HL-60 (cell line): Measurements from ENCODE around the gene SDK1.

Experiments used
- DNase-seq, 2 experiments: peaks; one replicate each; pipeline ENCODE4 v3.0.0-alpha.2; 2010 to 2020; ENCODE audit warnings: low read depth in 1 of 2, low spot score in 1 of 2
- H3K27ac ChIP-seq: fragments of 250-450 bp; sonication (Bioruptor Pico); replicated peaks from 2 replicates; pipeline ENCODE4 v1.5.1; 2020; ENCODE audit warnings: mild to moderate bottlenecking, moderate library complexity
- H3K27me3 ChIP-seq: fragments of 250-450 bp; sonication (Bioruptor Pico); 2 replicates; pipeline ENCODE4 v1.5.1; 2021; ENCODE audit warnings: mild to moderate bottlenecking, moderate library complexity; ENCODE audit not compliant: insufficient read depth, poor library complexity, severe bottlenecking
- H3K4me3 ChIP-seq: replicated peaks from 2 replicates; pipeline ENCODE4 v1.5.1; 2011; ENCODE audit warnings: mild to moderate bottlenecking, control low read depth, low read length; ENCODE audit not compliant: insufficient read depth
- CTCF ChIP-seq: IDR thresholded peaks from one replicate; pipeline ENCODE4 v1.5.1; 2011; ENCODE audit warnings: low read length, control low read depth, inconsistent platforms; ENCODE audit not compliant: insufficient read depth
- GABPA ChIP-seq: IDR thresholded peaks from 2 replicates; pipeline ENCODE4 v1.6.1; 2012; ENCODE audit warnings: low read depth
- POLR2AphosphoS5 ChIP-seq: IDR thresholded peaks from 2 replicates; pipeline ENCODE4 v1.6.1; 2012; ENCODE audit warnings: low read depth
- REST ChIP-seq: IDR thresholded peaks from 2 replicates; pipeline ENCODE4 v1.6.1; 2012; ENCODE audit warnings: low read depth; ENCODE audit not compliant: insufficient replicate concordance
- SPI1 ChIP-seq: IDR thresholded peaks from 2 replicates; pipeline ENCODE4 v1.6.1; 2012; ENCODE audit warnings: low read depth, mild to moderate bottlenecking, borderline replicate concordance

The SDK1 gene

GRCh38 chr7:3682028-3682710 is 381.1 kb downstream of the SDK1 start:
- TF ChIP-seq SPI1, result no peak
- no peak for TF ChIP-seq REST
- TF ChIP-seq GABPA, result no peak
- TF ChIP-seq POLR2AphosphoS5, result no peak
- no peak for TF ChIP-seq CTCF
- Histone ChIP-seq H3K4me3 (no peak overlapping the region), H3K27ac (no peak overlapping the region), H3K27me3 (no peaks in the 10 kb centered on the region)
- DNase-seq, result no peak

- no peak for TF ChIP-seq POLR2AphosphoS5
- TF ChIP-seq CTCF, result no peak
- TF ChIP-seq REST, result no peak
- no peak for TF ChIP-seq GABPA
- no peak for TF ChIP-seq SPI1
- DNase-seq, result no peak
- H3K4me3 ChIP-seq, result no peak overlapping the region
- no peak overlapping the region for H3K27ac ChIP-seq
- no peaks in the 10 kb centered on the region for H3K27me3 ChIP-seq
These were observed 382.8 kb downstream of the SDK1 start for GRCh38 chr7:3683546-3684539.

- Histone ChIP-seq H3K4me3 (no peak overlapping the region), H3K27ac (no peak overlapping the region), H3K27me3 (no peaks in the 10 kb centered on the region)
- DNase-seq, result no peak
- TF ChIP-seq GABPA (no peak), POLR2AphosphoS5 (no peak), SPI1 (no peak), REST (no peak), CTCF (no peak)
These were observed 387.0 kb downstream of the SDK1 start for GRCh38 chr7:3688071-3688470.
